SK-N-MC (cell line): Measurements from ENCODE around the gene CACNA1C.

Source experiments
- EZH2 ChIP-seq: fragments of 200-600 bp; sonication (generic); IDR thresholded peaks from one replicate; pipeline ENCODE4 v1.6.1; 2017; ENCODE audit warnings: antibody characterized with exemption
- FOXP2 ChIP-seq: optimal IDR thresholded peaks from 2 replicates; pipeline ENCODE3; 2011; ENCODE audit warnings: mild to moderate bottlenecking, moderate library complexity; ENCODE audit not compliant: insufficient read depth; ENCODE audit errors: extremely low read length, control extremely low read depth
- POLR2AphosphoS5 ChIP-seq: IDR thresholded peaks from 2 replicates; pipeline ENCODE4 v1.6.1; 2012; ENCODE audit warnings: mild to moderate bottlenecking, low read depth, low read length, borderline replicate concordance

DNA sequence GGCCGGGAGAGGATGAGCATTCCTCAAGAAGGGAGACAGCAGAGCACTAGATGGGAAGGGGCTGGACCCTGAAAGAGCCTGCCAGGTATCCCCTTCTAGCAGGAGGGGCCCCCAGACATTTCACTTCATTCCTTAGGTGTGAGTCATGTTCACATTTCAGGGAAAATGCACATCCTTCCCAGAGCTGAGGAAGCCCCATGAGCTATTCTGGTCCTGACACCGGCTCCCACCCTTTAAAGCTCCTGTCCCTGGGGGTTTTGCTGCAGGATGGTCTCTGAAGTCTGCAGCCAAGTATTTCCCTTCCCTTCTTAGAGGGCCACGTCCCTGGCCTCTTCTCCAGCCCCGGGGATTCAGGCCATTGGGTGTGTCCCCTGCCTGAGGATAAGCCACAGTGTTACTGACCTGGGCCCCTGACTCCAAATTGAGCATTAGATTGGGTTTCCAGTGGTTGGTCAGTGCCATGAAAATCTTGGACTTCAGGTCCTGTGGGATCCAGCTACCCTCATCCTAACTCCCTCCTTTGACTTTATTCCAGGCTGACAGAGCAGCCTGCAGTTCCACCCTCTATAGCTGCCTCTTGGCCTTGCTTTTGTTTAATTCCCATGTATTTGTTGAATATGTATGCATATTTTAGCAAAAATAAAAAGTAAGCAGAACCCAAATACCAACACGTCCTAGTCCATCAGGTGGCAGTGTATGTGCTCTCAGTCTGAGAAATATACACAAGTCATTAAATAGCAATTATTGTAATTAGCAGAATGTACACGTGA, 267.1 kb downstream of the CACNA1C start:
- TF ChIP-seq EZH2 (no peak), POLR2AphosphoS5 (no peak), FOXP2 (no peak)
